Hepatocyte (in vitro differentiated cells): ENCODE results near the gene METTL24. TPM values are rescaled to one million over a fixed set of nuclear protein-coding genes. Genes with fewer than 3 reads are reported as not detected.

ENCODE experiments used
- DNase-seq: peaks from one replicate; pipeline ENCODE4 v3.0.0-alpha.2; 2016; ENCODE audit warnings: low spot score
- H2AFZ ChIP-seq: fragments of 200-600 bp; sonication (generic); 2 replicates; pipeline ENCODE4 v1.6.0; 2016; ENCODE audit warnings: antibody characterized with exemption, mild to moderate bottlenecking
- H3K27ac ChIP-seq: fragments of 200-600 bp; sonication (generic); 2 replicates; pipeline ENCODE4 v1.5.1; 2016; ENCODE audit warnings: mild to moderate bottlenecking
- H3K27me3 ChIP-seq: fragments of 200-600 bp; sonication (generic); 2 replicates; pipeline ENCODE4 v1.6.1; 2016
- H3K36me3 ChIP-seq: fragments of 200-600 bp; sonication (generic); replicated peaks from 2 replicates; pipeline ENCODE4 v1.5.1; 2016; ENCODE audit warnings: low read depth; ENCODE audit not compliant: insufficient read depth
- H3K4me1 ChIP-seq: fragments of 200-600 bp; sonication (generic); 2 replicates; pipeline ENCODE4 v1.5.1; 2016; ENCODE audit warnings: mild to moderate bottlenecking, moderate library complexity; ENCODE audit not compliant: insufficient read depth
- H3K4me2 ChIP-seq: fragments of 200-600 bp; sonication (generic); 2 replicates; pipeline ENCODE4 v1.6.0; 2016
- H3K4me3 ChIP-seq: fragments of 200-600 bp; sonication (generic); 2 replicates; pipeline ENCODE4 v1.5.1; 2016; ENCODE audit warnings: mild to moderate bottlenecking
- H3K79me2 ChIP-seq: fragments of 200-600 bp; sonication (generic); 2 replicates; pipeline ENCODE4 v1.6.0; 2017; ENCODE audit warnings: mild to moderate bottlenecking
- H3K9me2 ChIP-seq: fragments of 200-600 bp; sonication (generic); replicated peaks from 2 replicates; pipeline ENCODE4 v1.6.0; 2017; ENCODE audit warnings: mild to moderate bottlenecking; ENCODE audit not compliant: insufficient read depth
- H3K9me3 ChIP-seq: fragments of 200-600 bp; sonication (generic); 2 replicates; pipeline ENCODE4 v1.5.1; 2016; ENCODE audit warnings: low read depth, mild to moderate bottlenecking
- H4K20me1 ChIP-seq: fragments of 200-600 bp; sonication (generic); 2 replicates; pipeline ENCODE4 v1.6.0; 2016; ENCODE audit warnings: mild to moderate bottlenecking; ENCODE audit not compliant: insufficient read depth, poor library complexity, severe bottlenecking
- EZH2 ChIP-seq: fragments of 200-600 bp; sonication (generic); IDR thresholded peaks from 2 replicates; pipeline ENCODE4 v1.6.1; 2016; ENCODE audit warnings: antibody characterized with exemption, mild to moderate bottlenecking, borderline replicate concordance
- EZH2phosphoT487 ChIP-seq: fragments of 200-600 bp; sonication (generic); IDR thresholded peaks from one replicate; pipeline ENCODE4 v1.6.1; 2018; ENCODE audit warnings: antibody characterized with exemption, mild to moderate bottlenecking, low read depth, moderate library complexity; ENCODE audit not compliant: unreplicated experiment, severe bottlenecking
- WGBS: methylation state at CpG from one replicate; pipeline ENCODE4 v1.1.6; 2016; ENCODE audit warnings: low lambda C conversion rate; ENCODE audit errors: missing lambda C conversion rate; 5-methylcytosine and 5-hydroxymethylcytosine counted together
- polyA plus RNA-seq: library from polyadenylated mRNA; unstranded; fragments of >200 nt; fragmentation: Nextera tagmentation; extraction: Ambion mirVana; gene quantifications from 2 replicates; pipeline ENCODE4 v1.2.1, GENCODE V29; 2016
- total RNA-seq: library from RNA; depleted of rRNA; stranded (reverse); fragments of >200 nt; gene quantifications from 2 replicates; pipeline ENCODE4 v1.2.3, GENCODE V29; 2014
- TF ChIP-seq, protein P1 (sequence below): fragments of 200-600 bp; sonication (generic); IDR thresholded peaks from 2 replicates; pipeline ENCODE4 v1.5.1; 2016; ENCODE audit warnings: antibody characterized with exemption, mild to moderate bottlenecking; ENCODE audit not compliant: poor library complexity

The METTL24 gene
- total and polyA plus RNA-seq, 2 experiments from 2014 or later = 2.2 to 5.7 TPM

DNA sequence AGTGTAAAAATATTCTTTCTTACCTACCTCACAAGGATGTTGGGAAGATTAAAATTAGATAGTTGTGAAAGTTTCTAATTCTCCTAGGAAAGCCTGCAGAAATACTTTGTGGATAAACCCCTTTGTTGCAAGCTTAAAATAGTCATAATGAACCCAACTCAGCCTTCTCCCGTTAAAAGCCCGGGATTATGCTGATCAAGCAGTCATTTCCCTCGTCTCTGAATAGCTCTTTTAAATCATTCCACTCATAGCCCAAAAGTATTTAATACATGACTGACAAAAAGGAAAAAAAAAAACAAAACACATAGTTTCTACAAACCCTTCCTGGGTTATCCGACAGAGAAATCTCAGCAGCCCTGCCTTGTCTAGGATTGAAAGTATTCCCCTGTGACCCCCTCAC, 10.9 kb upstream of the METTL24 start:
- H3K4me2 ChIP-seq = no peak overlapping the region
- H3K27ac ChIP-seq = no peak overlapping the region
- TF ChIP-seq EZH2phosphoT487 (no peak), EZH2 (no peak)
- TF ChIP-seq, protein P1, sequence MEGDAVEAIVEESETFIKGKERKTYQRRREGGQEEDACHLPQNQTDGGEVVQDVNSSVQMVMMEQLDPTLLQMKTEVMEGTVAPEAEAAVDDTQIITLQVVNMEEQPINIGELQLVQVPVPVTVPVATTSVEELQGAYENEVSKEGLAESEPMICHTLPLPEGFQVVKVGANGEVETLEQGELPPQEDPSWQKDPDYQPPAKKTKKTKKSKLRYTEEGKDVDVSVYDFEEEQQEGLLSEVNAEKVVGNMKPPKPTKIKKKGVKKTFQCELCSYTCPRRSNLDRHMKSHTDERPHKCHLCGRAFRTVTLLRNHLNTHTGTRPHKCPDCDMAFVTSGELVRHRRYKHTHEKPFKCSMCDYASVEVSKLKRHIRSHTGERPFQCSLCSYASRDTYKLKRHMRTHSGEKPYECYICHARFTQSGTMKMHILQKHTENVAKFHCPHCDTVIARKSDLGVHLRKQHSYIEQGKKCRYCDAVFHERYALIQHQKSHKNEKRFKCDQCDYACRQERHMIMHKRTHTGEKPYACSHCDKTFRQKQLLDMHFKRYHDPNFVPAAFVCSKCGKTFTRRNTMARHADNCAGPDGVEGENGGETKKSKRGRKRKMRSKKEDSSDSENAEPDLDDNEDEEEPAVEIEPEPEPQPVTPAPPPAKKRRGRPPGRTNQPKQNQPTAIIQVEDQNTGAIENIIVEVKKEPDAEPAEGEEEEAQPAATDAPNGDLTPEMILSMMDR = no peak
- H2AFZ ChIP-seq = no peak overlapping the region
- no peaks in the 10 kb centered on the region for H3K9me2 ChIP-seq
- no peaks in the 10 kb centered on the region for H3K9me3 ChIP-seq
- H3K4me1 ChIP-seq = no peaks in the 10 kb centered on the region
- no peak overlapping the region for H3K4me3 ChIP-seq
- DNase-seq = no peak
- WGBS = 29% methylated on average over 4 of the region's 4 CpGs
- no peaks in the 10 kb centered on the region for H4K20me1 ChIP-seq
- H3K27me3 ChIP-seq = no peaks in the 10 kb centered on the region
- no peaks in the 10 kb centered on the region for H3K36me3 ChIP-seq
- no peaks in the 10 kb centered on the region for H3K79me2 ChIP-seq

DNA sequence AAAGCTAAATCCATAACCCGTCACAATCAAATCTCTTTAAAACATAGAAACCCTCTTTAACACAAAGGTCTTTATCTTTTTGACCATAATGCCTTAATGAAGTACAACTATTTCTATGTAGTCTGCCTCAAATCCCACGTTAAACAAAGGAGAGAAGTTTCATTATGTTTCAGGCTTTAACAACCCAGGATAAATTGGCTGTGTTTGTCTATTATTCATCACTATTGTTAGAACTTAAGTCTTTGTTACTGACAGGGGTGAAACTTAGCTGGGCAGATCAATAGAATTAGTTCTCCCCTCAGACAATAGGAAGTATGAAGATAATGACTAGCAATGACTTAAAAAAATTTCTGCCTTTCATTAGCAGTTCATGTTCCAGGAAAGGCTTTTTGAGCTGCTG, 10.1 kb upstream of the METTL24 start:
- 37% methylated on average over 2 of the region's 2 CpGs for WGBS
- no peak overlapping the region for H2AFZ ChIP-seq
- H3K79me2 ChIP-seq = no peaks in the 10 kb centered on the region
- no peaks in the 10 kb centered on the region for H3K27me3 ChIP-seq
- H3K4me2 ChIP-seq = no peak overlapping the region
- TF ChIP-seq, protein P1 = no peak
- no peak for TF ChIP-seq EZH2
- no peak for TF ChIP-seq EZH2phosphoT487
- no peak overlapping the region for H3K4me3 ChIP-seq
- no peak overlapping the region for H3K27ac ChIP-seq
- H4K20me1 ChIP-seq = no peaks in the 10 kb centered on the region
- no peaks in the 10 kb centered on the region for H3K36me3 ChIP-seq
- no peaks in the 10 kb centered on the region for H3K9me2 ChIP-seq
- no peaks in the 10 kb centered on the region for H3K9me3 ChIP-seq
- DNase-seq = no peak
- no peaks in the 10 kb centered on the region for H3K4me1 ChIP-seq

GRCh38 chr6:110367825-110368224, 9.7 kb upstream of the METTL24 start:
- no peaks in the 10 kb centered on the region for H3K27me3 ChIP-seq
- WGBS = 86% methylated on average over 1 of the region's 1 CpG
- H3K36me3 ChIP-seq = no peaks in the 10 kb centered on the region
- no peak for DNase-seq
- H4K20me1 ChIP-seq = no peaks in the 10 kb centered on the region
- no peaks in the 10 kb centered on the region for H3K79me2 ChIP-seq
- no peak overlapping the region for H3K4me2 ChIP-seq
- no peaks in the 10 kb centered on the region for H3K4me1 ChIP-seq
- no peaks in the 10 kb centered on the region for H3K9me2 ChIP-seq
- no peak overlapping the region for H3K4me3 ChIP-seq
- TF ChIP-seq EZH2 (no peak), EZH2phosphoT487 (no peak)
- TF ChIP-seq, protein P1 = no peak
- H3K9me3 ChIP-seq = no peaks in the 10 kb centered on the region
- no peak overlapping the region for H3K27ac ChIP-seq
- H2AFZ ChIP-seq = no peak overlapping the region

GRCh38 chr6:110366975-110367374, 8.8 kb upstream of the METTL24 start:
- DNase-seq = no peak
- Histone ChIP-seq H2AFZ (no peak overlapping the region), H3K4me3 (no peak overlapping the region), H3K9me2 (no peaks in the 10 kb centered on the region), H4K20me1 (no peaks in the 10 kb centered on the region), H3K27me3 (no peaks in the 10 kb centered on the region), H3K27ac (no peak overlapping the region), H3K4me1 (no peaks in the 10 kb centered on the region), H3K9me3 (no peaks in the 10 kb centered on the region), H3K79me2 (no peaks in the 10 kb centered on the region), H3K4me2 (no peak overlapping the region), H3K36me3 (no peaks in the 10 kb centered on the region)
- TF ChIP-seq, protein P1 = no peak
- TF ChIP-seq EZH2phosphoT487 (no peak), EZH2 (no peak)
- 91% methylated on average over 2 of the region's 2 CpGs for WGBS
